ENCODE data around the gene CCDC78.

GRCh38 chr16:694863-695354, 31.3 kb downstream of the CCDC78 start:
- TF ChIP-seq CTCF (IDR thresholded peaks at IDR 0.05) (no peak), POLR2A (IDR thresholded peaks at IDR 0.05) (no peak), EP300 (IDR thresholded peaks at IDR 0.05; ENCODE audit: low read depth) (no peak)

Measured in transverse colon (tissue), 3 donors.